Upper lobe of left lung (tissue), 6 donors: Measurements from ENCODE around the gene F2RL3. TPM values are rescaled to one million over a fixed set of nuclear protein-coding genes. Genes with fewer than 3 reads are reported as not detected.
"Not testable (repeated sequence)": the region's sequence is repeated elsewhere in the genome, so short reads cannot be mapped to it uniquely, and the experiment has no call there.

Experiments
- ATAC-seq, 2 donors: fragments of 200-7000 bp; cut with Tn5 transposase; one replicate each; pipeline ENCODE4 v1.9.1; 2022; ENCODE audit warnings: mild to moderate bottlenecking in 2 of 2, moderate library complexity in 2 of 2; ENCODE audit not compliant: low FRiP score in 2 of 2
- DNase-seq, 2 donors: peaks; one replicate each; pipeline ENCODE4 v3.0.0-alpha.2; 2019 to 2020
- H3K27ac ChIP-seq, 4 donors: fragments of 200-600 bp; sonication (generic); one replicate each; pipeline ENCODE4 v1.5.1; 2016 to 2019
- H3K27me3 ChIP-seq, 4 donors: fragments of 200-600 bp; sonication (generic); one replicate each; pipeline ENCODE4 v1.5.1; 2017 to 2019
- H3K36me3 ChIP-seq, 4 donors: fragments of 200-600 bp; sonication (generic); one replicate each; pipeline ENCODE4 v1.5.1; 2016 to 2019
- H3K4me1 ChIP-seq, 4 donors: fragments of 200-600 bp; sonication (generic); one replicate each; pipeline ENCODE4 v1.5.1; 2018 to 2019
- H3K4me3 ChIP-seq, 4 donors: fragments of 200-600 bp; sonication (generic); one replicate each; pipeline ENCODE4 v1.5.1; 2017 to 2019; ENCODE audit warnings: mild to moderate bottlenecking in 2 of 4, moderate library complexity in 1 of 4
- H3K9me3 ChIP-seq, 4 donors: fragments of 200-600 bp; sonication (generic); one replicate each; pipeline ENCODE4 v1.5.1; 2018 to 2019
- EP300 ChIP-seq, 4 donors: sonication (generic); formaldehyde crosslinking; IDR thresholded peaks; one replicate each; pipeline ENCODE4 v1.5.1; 2017; ENCODE audit warnings: antibody characterized with exemption in 4 of 4, control low read depth in 2 of 4
- POLR2A ChIP-seq, 4 donors: fragments of 450-650 bp; IDR thresholded peaks; one replicate each; pipeline ENCODE4 v1.5.1; 2016 to 2017; ENCODE audit warnings: antibody characterized with exemption in 4 of 4, mild to moderate bottlenecking in 2 of 4
- POLR2AphosphoS5 ChIP-seq, 2 donors: sonication (generic); formaldehyde crosslinking; IDR thresholded peaks; one replicate each; pipeline ENCODE4 v1.5.1; 2017; ENCODE audit warnings: antibody characterized with exemption in 2 of 2
- WGBS, 2 donors: methylation state at CpG; one replicate each; pipeline ENCODE4 v1.1.5; 2017 to 2018; 5-methylcytosine and 5-hydroxymethylcytosine counted together
- total RNA-seq, 6 donors: library from RNA; depleted of rRNA in 4 of 6; stranded (reverse); fragments of >200 nt in 4 of 6; gene quantifications; one replicate each; pipeline versions ENCODE4 v1.1.0 to v1.2.1, GENCODE V29; 2016 to 2021
- TF ChIP-seq, protein P1 (sequence below), 6 experiments: fragments of 450-650 bp in 4 of 6; fragments of 200-600 bp in 2 of 6; sonication (generic) in 2 of 6; IDR thresholded peaks; one replicate each; pipeline ENCODE4 v1.5.1; 2016 to 2019; ENCODE audit warnings: antibody characterized with exemption in 6 of 6
- donor health status: DM: no; HTN: no; CAD: no; lungs with moderate emphysema.
- donor health status: DM: no; HTN: yes; CAD: no; lungs with severe emphysema.

Gene F2RL3
- total RNA-seq, 6 donors from 2014 or later, result 7.3 to 130 (median 23.2) TPM

DNA sequence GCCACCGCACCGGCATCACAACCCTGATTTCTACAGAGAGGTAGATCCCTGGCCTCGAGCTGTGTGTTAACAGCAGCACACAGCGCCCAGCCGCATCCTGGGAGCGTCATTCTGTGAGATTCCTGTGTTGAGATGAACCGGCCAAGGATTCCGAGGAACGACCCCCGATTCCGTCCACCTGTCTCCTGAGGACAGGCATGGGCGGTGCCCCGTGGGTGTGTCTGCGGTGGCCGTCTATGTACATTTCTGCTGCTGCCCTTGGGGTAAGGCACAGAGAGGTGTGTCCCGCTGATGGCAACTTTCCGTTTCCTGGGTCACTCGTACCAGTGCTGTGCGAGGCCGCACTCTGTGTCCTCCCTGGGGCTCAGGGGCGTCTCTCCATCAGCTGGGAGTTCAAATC lies 16.1 kb upstream of the F2RL3 start:
- H3K27ac ChIP-seq, result peak overlapping the region; percentile 82 to 91 (median 86)
- no peaks in the 10 kb centered on the region for H3K9me3 ChIP-seq
- TF ChIP-seq, protein P1, sequence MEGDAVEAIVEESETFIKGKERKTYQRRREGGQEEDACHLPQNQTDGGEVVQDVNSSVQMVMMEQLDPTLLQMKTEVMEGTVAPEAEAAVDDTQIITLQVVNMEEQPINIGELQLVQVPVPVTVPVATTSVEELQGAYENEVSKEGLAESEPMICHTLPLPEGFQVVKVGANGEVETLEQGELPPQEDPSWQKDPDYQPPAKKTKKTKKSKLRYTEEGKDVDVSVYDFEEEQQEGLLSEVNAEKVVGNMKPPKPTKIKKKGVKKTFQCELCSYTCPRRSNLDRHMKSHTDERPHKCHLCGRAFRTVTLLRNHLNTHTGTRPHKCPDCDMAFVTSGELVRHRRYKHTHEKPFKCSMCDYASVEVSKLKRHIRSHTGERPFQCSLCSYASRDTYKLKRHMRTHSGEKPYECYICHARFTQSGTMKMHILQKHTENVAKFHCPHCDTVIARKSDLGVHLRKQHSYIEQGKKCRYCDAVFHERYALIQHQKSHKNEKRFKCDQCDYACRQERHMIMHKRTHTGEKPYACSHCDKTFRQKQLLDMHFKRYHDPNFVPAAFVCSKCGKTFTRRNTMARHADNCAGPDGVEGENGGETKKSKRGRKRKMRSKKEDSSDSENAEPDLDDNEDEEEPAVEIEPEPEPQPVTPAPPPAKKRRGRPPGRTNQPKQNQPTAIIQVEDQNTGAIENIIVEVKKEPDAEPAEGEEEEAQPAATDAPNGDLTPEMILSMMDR (IDR thresholded peaks at IDR 0.05), result no peak
- TF ChIP-seq POLR2A (IDR thresholded peaks at IDR 0.05), result no peak
- no peak for TF ChIP-seq POLR2AphosphoS5 (IDR thresholded peaks at IDR 0.05)
- no peak for TF ChIP-seq EP300 (IDR thresholded peaks at IDR 0.05)
- H3K27me3 ChIP-seq, result no peaks in the 10 kb centered on the region
- peaks cover 20 to 81% (median 72%) of the 10 kb centered on the region in 4 donors for H3K36me3 ChIP-seq
- peaks cover 26 to 44% (median 35%) of the 10 kb centered on the region in 4 donors for H3K4me1 ChIP-seq
- ATAC-seq (no peak), DNase-seq (no peak)
- 96 to 97% methylated on average over 5 to 21 of the region's 21 CpGs for WGBS, 2 donors
- no peak overlapping the region for H3K4me3 ChIP-seq

DNA sequence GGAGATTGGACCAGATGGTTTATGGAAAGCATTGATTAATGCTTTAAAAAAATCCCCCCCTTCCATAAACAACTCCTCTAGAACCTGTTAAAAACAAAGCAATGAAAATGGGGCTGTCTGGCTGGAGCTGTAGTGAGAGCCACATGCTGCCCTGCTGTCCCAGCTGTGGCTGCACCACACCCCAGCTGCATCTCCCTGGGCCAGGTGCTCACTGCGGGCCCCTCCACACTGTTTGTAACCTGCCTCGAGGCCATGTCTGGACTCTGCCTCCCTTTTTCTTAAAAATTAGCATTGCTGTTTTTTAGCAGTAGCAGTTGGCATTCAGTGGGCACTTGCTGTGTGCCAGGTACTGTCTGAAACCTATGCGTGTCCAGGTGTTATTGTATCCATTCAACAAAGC lies 15.2 kb upstream of the F2RL3 start:
- WGBS, 2 donors, result 86 to 97% methylated on average over 2 to 3 of the region's 3 CpGs
- H3K4me3 ChIP-seq, result no peak overlapping the region
- TF ChIP-seq EP300 (IDR thresholded peaks at IDR 0.05), result no peak
- TF ChIP-seq POLR2A (IDR thresholded peaks at IDR 0.05), result no peak
- TF ChIP-seq POLR2AphosphoS5 (IDR thresholded peaks at IDR 0.05), result no peak
- TF ChIP-seq, protein P1 (IDR thresholded peaks at IDR 0.05), result no peak
- H3K9me3 ChIP-seq, result no peaks in the 10 kb centered on the region
- peak overlapping the region; percentile 82 to 91 (median 86) for H3K27ac ChIP-seq
- H3K27me3 ChIP-seq, result no peaks in the 10 kb centered on the region
- peaks cover 26 to 44% (median 36%) of the 10 kb centered on the region in 4 donors for H3K4me1 ChIP-seq
- DNase-seq, result no peak
- peaks cover 26 to 81% (median 72%) of the 10 kb centered on the region in 4 donors for H3K36me3 ChIP-seq
- no peak for ATAC-seq

DNA sequence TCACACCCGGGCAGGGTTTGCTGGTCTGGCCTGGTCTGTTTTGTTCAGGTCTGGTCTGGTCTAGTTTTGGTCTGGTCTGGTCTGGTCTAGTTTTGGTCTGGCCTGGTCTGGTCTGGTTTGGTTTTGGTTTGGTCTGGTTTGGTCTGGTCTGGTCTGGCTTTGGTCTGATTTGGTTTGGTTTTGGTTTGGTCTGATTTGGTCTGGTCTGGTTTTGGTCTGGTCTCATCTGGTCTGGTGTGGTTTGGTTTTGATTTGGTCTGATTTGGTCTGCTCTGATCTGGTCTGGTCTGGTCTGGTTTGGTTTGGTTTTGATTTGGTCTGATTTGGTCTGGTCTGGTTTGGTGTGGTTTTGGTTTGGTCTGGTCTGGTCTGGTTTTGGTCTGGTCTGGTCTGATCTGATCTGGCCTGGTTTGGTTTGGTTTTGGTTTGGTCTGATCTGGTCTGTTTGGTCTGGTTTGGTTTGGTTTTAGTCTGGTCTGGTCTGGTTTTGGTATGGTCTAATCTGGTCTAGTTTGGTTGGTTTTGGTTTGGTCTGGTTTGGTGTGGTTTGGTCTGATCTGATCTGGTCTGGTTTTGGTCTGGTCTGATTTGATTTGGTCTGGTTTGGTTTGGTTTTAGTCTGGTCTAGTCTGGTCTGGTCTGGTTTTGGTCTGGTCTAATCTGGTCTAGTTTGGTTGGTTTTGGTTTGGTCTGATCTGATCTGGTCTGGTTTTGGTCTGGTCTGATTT lies 14.4 kb upstream of the F2RL3 start:
- TF ChIP-seq, protein P1 (IDR thresholded peaks at IDR 0.05), result no peak
- no peak for TF ChIP-seq POLR2A (IDR thresholded peaks at IDR 0.05)
- no peak for TF ChIP-seq EP300 (IDR thresholded peaks at IDR 0.05)
- TF ChIP-seq POLR2AphosphoS5 (IDR thresholded peaks at IDR 0.05), result no peak
- ATAC-seq (no peak), DNase-seq (no peak)
- no peak overlapping the region for H3K4me3 ChIP-seq
- peaks cover 34 to 81% (median 73%) of the 10 kb centered on the region in 4 donors for H3K36me3 ChIP-seq
- H3K27ac ChIP-seq, result peak overlapping the region; percentile 82 to 91 (median 86)
- H3K9me3 ChIP-seq, result no peaks in the 10 kb centered on the region
- WGBS, 2 donors, result 93 to 100% methylated on average over 1 of the region's 1 CpG
- H3K4me1 ChIP-seq, result peaks cover 26 to 51% (median 36%) of the 10 kb centered on the region in 4 donors
- H3K27me3 ChIP-seq, result no peaks in the 10 kb centered on the region

DNA sequence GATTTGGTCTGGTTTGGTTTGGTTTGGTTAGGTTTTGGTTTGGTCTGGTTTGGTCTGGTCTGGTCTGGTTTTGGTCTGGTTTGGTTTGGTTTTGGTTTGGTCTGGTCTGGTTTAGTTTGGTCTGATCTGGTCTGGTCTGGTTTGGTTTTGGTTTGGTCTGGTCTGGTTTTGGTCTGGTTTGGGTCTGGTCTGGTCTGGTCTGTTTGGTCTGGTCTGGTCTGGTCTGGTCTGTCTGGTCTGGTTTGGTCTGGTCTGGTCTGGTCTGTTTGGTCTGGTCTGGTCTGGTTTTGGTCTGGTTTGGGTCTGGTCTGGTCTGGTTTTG lies 13.9 kb upstream of the F2RL3 start:
- not testable (repeated sequence) for H3K4me3 ChIP-seq, H3K9me3 ChIP-seq, ATAC-seq, H3K27me3 ChIP-seq, DNase-seq
- H3K4me1 ChIP-seq, result peaks cover 26 to 53% (median 38%) of the 10 kb centered on the region in 4 donors
- H3K36me3 ChIP-seq, result peaks cover 29 to 81% (median 72%) of the 10 kb centered on the region in 4 donors
- H3K27ac ChIP-seq, result peak overlapping the region in 3 of 4 donors; percentile 86 to 91 (median 86)

DNA sequence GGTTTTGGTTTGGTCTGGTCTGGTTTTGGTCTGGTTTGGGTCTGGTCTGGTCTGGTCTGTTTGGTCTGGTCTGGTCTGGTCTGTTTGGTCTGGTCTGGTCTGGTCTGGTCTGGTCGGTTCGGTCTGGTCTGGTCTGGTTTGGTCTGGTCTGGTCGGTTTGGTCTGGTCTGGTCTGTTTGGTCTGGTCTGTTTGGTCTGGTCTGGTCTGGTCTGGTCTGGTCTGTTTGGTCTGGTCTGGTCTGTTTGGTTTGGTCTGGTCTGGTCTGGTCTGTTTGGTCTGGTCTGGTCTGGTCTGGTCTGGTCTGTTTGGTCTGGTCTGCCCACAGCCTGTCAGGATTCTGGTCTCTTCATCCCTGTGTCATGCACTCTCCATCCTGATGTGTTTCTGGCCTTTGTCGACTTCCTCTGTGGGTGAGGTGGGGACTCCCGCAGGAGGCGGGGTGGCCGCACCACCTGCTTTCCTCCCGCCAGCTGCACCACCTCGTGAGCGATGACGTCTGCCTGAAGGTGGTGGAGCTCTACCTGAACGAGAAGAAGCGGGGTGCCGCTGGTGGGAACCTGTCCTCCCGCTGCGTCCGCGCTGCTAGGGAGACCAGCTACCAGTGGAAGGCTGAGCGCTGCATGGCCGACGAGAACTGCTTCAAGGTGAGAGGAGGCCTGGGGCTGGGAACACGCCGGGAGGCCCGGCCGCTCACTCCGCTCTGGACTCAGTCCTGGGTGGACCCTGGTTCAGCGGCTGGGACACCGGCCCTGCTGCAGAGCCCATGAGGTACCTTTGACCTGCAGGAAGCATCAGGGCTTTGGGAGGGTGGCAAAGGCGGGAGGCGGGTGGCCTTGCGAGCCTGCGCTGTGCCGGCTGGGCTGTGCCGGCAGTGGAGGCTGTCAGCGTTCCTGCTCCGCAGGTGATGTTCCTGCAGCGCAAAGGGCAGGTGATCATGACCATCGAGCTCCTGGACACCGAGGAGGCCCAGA lies 12.9 kb upstream of the F2RL3 start:
- H3K27ac ChIP-seq, result peak overlapping the region; percentile 64 to 86 (median 81)
- peaks cover 26 to 62% (median 41%) of the 10 kb centered on the region in 4 donors for H3K4me1 ChIP-seq
- TF ChIP-seq EP300 (IDR thresholded peaks at IDR 0.05) (no peak), POLR2AphosphoS5 (IDR thresholded peaks at IDR 0.05) (no peak), POLR2A (IDR thresholded peaks at IDR 0.05) (no peak)
- TF ChIP-seq, protein P1 (IDR thresholded peaks at IDR 0.05), result no peak
- peaks cover 0 to 3% (median under 1%) of the 10 kb centered on the region in 4 donors for H3K9me3 ChIP-seq
- WGBS, 2 donors, result 93 to 95% methylated on average over 15 to 38 of the region's 39 CpGs
- ATAC-seq, result no peak
- peaks cover 27 to 76% (median 64%) of the 10 kb centered on the region in 4 donors for H3K36me3 ChIP-seq
- DNase-seq, result peak in 1 of 2 donors; percentile 80
- H3K27me3 ChIP-seq, result no peaks in the 10 kb centered on the region
- no peak overlapping the region for H3K4me3 ChIP-seq
